ENCODE results near the gene ZNF230.
A peak's percentile ranks its signal among the peaks of the same experiment; 100 is the strongest.

ZNF230 gene

GRCh38 chr19:44042147-44042546 lies 39.4 kb downstream of the ZNF230 start:
- no peak overlapping the region for H3K4me3 ChIP-seq (ENCODE audit: low read depth, low read length)
- no peaks in the 10 kb centered on the region for H3K27me3 ChIP-seq (replicated peaks)
- DNase-seq: no peak
- no peak for TF ChIP-seq CTCF (IDR thresholded peaks at IDR 0.05; ENCODE audit: low read depth, low read length, missing control alignments)
- no peak overlapping the region for H3K27ac ChIP-seq
- no peaks in the 10 kb centered on the region for H3K36me3 ChIP-seq (replicated peaks)
- in situ Hi-C loops (cut with HindIII; ENCODE audit: low pct_ligation_motif_present, low sequenced_read_pairs): no loop called here

GRCh38 chr19:44050740-44051649 lies 48.2 kb downstream of the ZNF230 start:
- H3K36me3 ChIP-seq (replicated peaks): peaks cover 6% of the 10 kb centered on the region
- no peak for TF ChIP-seq CTCF (IDR thresholded peaks at IDR 0.05; ENCODE audit: low read depth, low read length, missing control alignments)
- in situ Hi-C loops (cut with HindIII; ENCODE audit: low pct_ligation_motif_present, low sequenced_read_pairs): no loop called here
- H3K27ac ChIP-seq: no peak overlapping the region
- DNase-seq: peak; percentile 2
- peak overlapping the region; percentile 87 for H3K4me3 ChIP-seq (ENCODE audit: low read depth, low read length)
- H3K27me3 ChIP-seq (replicated peaks): no peaks in the 10 kb centered on the region

- Histone ChIP-seq H3K36me3 (replicated peaks) (peaks cover 7% of the 10 kb centered on the region), H3K4me3 (ENCODE audit: low read depth, low read length) (peak within 1 kb of the TSS; percentile 87), H3K27ac (peak within 1 kb of the TSS; percentile 48), H3K27me3 (replicated peaks) (no peaks in the 10 kb centered on the region)
- in situ Hi-C loops (cut with HindIII; ENCODE audit: low pct_ligation_motif_present, low sequenced_read_pairs): no loop called here
- TF ChIP-seq CTCF (IDR thresholded peaks at IDR 0.05; ENCODE audit: low read depth, low read length, missing control alignments): no peak
- peak; percentile 94 for DNase-seq
These were observed 49.1 kb downstream of the ZNF230 start, which contains the start of gene ZNF223 for GRCh38 chr19:44051650-44052402. Gene ZNF223 (plus strand): TSS chr19:44052036. CDS start chr19:44055177, 3,141 bp downstream.

- in situ Hi-C loops (cut with HindIII; ENCODE audit: low pct_ligation_motif_present, low sequenced_read_pairs): no loop called here
- Histone ChIP-seq H3K27me3 (replicated peaks) (no peaks in the 10 kb centered on the region), H3K27ac (no peak overlapping the region), H3K4me3 (ENCODE audit: low read depth, low read length) (no peak overlapping the region), H3K36me3 (replicated peaks) (peaks cover 16% of the 10 kb centered on the region)
- no peak for TF ChIP-seq CTCF (IDR thresholded peaks at IDR 0.05; ENCODE audit: low read depth, low read length, missing control alignments)
- no peak for DNase-seq
These were observed 53.1 kb downstream of the ZNF230 start for GRCh38 chr19:44055870-44056269.

GRCh38 chr19:44059229-44059628 lies 56.5 kb downstream of the ZNF230 start:
- in situ Hi-C loops (cut with HindIII; ENCODE audit: low pct_ligation_motif_present, low sequenced_read_pairs): no loop called here
- Histone ChIP-seq H3K27ac (no peak overlapping the region), H3K27me3 (replicated peaks) (no peaks in the 10 kb centered on the region), H3K4me3 (ENCODE audit: low read depth, low read length) (no peak overlapping the region), H3K36me3 (replicated peaks) (peaks cover 38% of the 10 kb centered on the region)
- TF ChIP-seq CTCF (IDR thresholded peaks at IDR 0.05; ENCODE audit: low read depth, low read length, missing control alignments): no peak
- no peak for DNase-seq
